Head of caudate nucleus (tissue), 42 donors: Measurements from ENCODE around the gene SLC26A4.

Experiments used
- DNase-seq, 42 donors: peaks; one replicate each; pipeline versions ENCODE4 v3.0.0 to v3.0.0-alpha.2; 2020 to 2021; ENCODE audit warnings: mixed read lengths in 7 of 42
- intact Hi-C: fragments of 100-400 bp; cut with DNase I; formaldehyde crosslinking; loops from one replicate; pipeline ENCODE4 v1.15.0; 2022

Gene SLC26A4

GRCh38 chr7:107725138-107725740 lies 64.6 kb downstream of the SLC26A4 start:
- DNase-seq = peak in 32 of 42 donors; percentile 9 to 83 (median 52)
- intact Hi-C loops = loop anchor here (10.0 kb wide), 1 partner anchor 140 kb away; the partner anchor contains the start of gene BCAP29

- intact Hi-C loops = loop anchor here (10.0 kb wide), 1 partner anchor 142 kb away; the partner anchor contains the start of gene BCAP29
- DNase-seq = no peak
Measured at GRCh38 chr7:107726356-107727130, 65.9 kb downstream of the SLC26A4 start.

GRCh38 chr7:107728276-107728675 lies 67.6 kb downstream of the SLC26A4 start:
- intact Hi-C loops = loop anchor here (10.0 kb wide), 1 partner anchor 143 kb away; the partner anchor contains the start of gene BCAP29
- DNase-seq = no peak

- DNase-seq = peak in 37 of 42 donors; percentile 29 to 76 (median 60)
Measured at GRCh38 chr7:107742678-107743566, 82.3 kb downstream of the SLC26A4 start.

GRCh38 chr7:107743567-107744344 lies 83.1 kb downstream of the SLC26A4 start, which contains the start of gene CBLL1:
Gene CBLL1 (plus strand): TSS chr7:107744142. CDS start chr7:107744164, 22 bp downstream.
- DNase-seq = peak; percentile 92 to 99 (median 97)
- intact Hi-C loops = loop anchor here (2.0 to 10.0 kb wide), 2 partner anchors 133 to 279 kb away; no protein-coding TSS in a partner anchor

More at GRCh38 chr7:107742678-107743566, 82.3 kb downstream of the SLC26A4 start:
- intact Hi-C loops = loop anchor here (2.0 to 10.0 kb wide), 2 partner anchors 134 to 278 kb away; no protein-coding TSS in a partner anchor

GRCh38 chr7:107744345-107744750 lies 83.7 kb downstream of the SLC26A4 start:
- intact Hi-C loops = loop anchor here (10.0 kb wide), 1 partner anchor 280 kb away; no protein-coding TSS in a partner anchor
- DNase-seq = no peak

- intact Hi-C loops = loop anchor here (10.0 kb wide), 1 partner anchor 281 kb away; no protein-coding TSS in a partner anchor
- DNase-seq = no peak
Measured at GRCh38 chr7:107746006-107746405, 85.4 kb downstream of the SLC26A4 start.

- DNase-seq = no peak
- intact Hi-C loops = no loop called here
Measured at GRCh38 chr7:107751113-107751512, 90.5 kb downstream of the SLC26A4 start.

- no peak for DNase-seq
- intact Hi-C loops = no loop called here
Measured at GRCh38 chr7:107754642-107755041, 94.0 kb downstream of the SLC26A4 start.

- intact Hi-C loops = no loop called here
Measured at GRCh38 chr7:107758667-107759066, 98.0 kb downstream of the SLC26A4 start.

GRCh38 chr7:107767391-107767790 lies 106.8 kb downstream of the SLC26A4 start:
- intact Hi-C loops = no loop called here
- DNase-seq = no peak

More at GRCh38 chr7:107758667-107759066, 98.0 kb downstream of the SLC26A4 start:
- DNase-seq = no peak
